Measurements from ENCODE around the gene HERC3.

DNA sequence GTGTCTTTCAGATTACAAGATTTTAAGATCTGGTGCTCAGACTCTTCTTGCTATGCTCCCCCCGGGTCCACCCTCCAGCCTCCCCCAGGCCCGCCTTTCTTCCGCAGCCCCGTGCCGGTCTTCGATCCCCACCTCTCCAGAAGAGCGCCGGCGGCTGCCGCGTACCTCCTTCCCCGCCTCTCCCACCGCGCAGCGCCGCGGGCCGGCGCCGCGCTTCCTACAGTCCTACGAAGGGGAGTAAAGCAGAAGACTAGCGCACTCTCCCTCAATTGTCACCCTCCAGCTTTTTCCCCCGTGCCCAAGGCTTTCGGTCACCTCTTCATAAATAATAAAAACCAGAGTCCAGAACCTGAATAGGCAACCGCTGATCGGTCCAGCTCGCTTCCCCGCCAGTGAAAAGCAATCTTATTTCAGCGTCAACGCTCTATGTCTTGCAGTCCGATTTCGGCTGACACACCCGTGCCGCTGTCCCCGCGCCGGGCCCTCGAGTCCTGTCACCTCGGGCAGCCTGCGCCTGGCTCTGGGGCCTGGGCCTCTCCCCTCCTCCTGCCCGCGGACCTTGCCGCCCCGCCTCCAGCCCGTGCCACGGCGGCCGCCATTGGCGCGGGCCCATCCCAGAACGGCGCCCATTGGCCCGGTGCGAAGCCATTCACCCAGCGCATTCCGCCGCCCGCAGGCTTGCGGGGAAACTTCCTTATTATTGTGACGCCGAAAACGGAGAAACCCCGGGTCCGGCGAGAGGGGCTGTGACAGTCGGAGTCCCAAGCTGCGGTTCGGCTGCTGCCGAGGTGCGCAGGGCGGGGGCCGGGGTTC lies at the start of gene HERC3:
- no peak for TF ChIP-seq TCF4 (CRISPR knock-in tag; IDR thresholded peaks at IDR 0.05; ENCODE audit: borderline replicate concordance)
- TF ChIP-seq, protein P1, sequence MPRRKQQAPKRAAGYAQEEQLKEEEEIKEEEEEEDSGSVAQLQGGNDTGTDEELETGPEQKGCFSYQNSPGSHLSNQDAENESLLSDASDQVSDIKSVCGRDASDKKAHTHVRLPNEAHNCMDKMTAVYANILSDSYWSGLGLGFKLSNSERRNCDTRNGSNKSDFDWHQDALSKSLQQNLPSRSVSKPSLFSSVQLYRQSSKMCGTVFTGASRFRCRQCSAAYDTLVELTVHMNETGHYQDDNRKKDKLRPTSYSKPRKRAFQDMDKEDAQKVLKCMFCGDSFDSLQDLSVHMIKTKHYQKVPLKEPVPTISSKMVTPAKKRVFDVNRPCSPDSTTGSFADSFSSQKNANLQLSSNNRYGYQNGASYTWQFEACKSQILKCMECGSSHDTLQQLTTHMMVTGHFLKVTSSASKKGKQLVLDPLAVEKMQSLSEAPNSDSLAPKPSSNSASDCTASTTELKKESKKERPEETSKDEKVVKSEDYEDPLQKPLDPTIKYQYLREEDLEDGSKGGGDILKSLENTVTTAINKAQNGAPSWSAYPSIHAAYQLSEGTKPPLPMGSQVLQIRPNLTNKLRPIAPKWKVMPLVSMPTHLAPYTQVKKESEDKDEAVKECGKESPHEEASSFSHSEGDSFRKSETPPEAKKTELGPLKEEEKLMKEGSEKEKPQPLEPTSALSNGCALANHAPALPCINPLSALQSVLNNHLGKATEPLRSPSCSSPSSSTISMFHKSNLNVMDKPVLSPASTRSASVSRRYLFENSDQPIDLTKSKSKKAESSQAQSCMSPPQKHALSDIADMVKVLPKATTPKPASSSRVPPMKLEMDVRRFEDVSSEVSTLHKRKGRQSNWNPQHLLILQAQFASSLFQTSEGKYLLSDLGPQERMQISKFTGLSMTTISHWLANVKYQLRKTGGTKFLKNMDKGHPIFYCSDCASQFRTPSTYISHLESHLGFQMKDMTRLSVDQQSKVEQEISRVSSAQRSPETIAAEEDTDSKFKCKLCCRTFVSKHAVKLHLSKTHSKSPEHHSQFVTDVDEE (CRISPR knock-in tag; IDR thresholded peaks at IDR 0.05), result no peak

Measured in SK-N-SH treated with all-trans-retinoic acid at 6 μM for 48 hours (cell line).